ENCODE data around the gene LSMEM2.
"Not testable (repeated sequence)": the region's sequence is repeated elsewhere in the genome, so short reads cannot be mapped to it uniquely, and the experiment has no call there.

The LSMEM2 gene

DNA sequence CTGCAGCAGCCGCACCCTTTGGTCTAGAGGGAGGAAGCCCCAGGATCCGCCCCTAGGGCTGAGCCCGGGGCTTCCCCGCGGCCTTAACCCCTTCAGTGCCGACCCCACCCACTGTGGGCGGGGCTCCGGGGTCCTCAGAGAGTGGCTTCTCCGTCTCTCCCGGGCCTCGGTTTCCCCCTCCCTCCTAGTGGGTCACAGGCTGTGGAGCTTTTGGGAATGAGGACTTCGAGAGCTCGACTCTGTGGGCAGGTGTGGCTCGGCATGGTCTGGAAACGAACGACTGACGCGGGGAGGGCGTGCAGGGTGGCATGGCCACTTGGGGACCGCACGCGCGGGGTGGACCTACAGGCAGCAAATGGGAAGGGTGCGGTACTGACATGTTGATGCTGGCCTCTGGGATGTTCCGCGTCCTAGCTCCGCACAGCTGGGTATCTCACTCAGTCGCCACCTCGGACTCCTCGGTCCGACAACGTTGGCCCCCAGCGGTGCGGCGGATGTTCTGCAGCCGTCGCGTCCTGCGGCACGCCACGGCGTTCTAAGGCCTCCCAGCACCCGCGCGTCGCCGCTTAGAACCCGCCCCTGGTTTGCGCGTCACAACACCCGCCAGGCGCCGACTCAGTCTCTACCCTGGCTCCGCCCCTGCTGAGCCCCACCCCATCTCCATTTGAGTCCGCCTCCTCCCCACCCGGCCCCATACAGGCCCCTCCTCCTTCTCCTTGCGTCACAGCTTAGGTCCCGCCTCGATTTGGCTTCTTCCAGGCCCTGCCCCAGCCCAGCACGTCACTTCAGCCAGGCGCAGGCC, 20.1 kb downstream of the LSMEM2 start, which contains the start of the genes HYAL3 and NAA80:
Gene HYAL3, minus strand, starts transcription at position 570 of the 802 bp plus-strand sequence. CDS start 3,803 bp downstream, outside the sequence.
Gene NAA80, minus strand, starts transcription at position 570 of the 802 bp plus-strand sequence. CDS start 1,942 bp downstream, outside the sequence.
- DNase-seq (ENCODE audit: low read depth) = peak; percentile 98

DNA sequence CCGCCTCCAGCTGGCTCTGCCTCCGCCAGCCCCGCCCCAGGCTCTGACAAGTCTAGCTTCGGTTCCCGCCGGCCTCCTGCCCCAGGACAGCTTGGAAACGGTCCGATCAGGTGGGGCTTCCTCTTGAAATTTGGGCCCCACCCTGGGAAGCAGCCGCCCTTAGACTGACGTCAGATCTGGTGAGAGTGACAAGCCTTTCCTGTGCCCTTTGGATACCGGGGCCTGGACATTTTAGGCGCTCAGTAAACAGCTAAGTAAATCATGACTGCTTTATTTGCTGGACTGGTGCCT, 20.7 kb downstream of the LSMEM2 start:
- no peak for DNase-seq (ENCODE audit: low read depth)

DNA sequence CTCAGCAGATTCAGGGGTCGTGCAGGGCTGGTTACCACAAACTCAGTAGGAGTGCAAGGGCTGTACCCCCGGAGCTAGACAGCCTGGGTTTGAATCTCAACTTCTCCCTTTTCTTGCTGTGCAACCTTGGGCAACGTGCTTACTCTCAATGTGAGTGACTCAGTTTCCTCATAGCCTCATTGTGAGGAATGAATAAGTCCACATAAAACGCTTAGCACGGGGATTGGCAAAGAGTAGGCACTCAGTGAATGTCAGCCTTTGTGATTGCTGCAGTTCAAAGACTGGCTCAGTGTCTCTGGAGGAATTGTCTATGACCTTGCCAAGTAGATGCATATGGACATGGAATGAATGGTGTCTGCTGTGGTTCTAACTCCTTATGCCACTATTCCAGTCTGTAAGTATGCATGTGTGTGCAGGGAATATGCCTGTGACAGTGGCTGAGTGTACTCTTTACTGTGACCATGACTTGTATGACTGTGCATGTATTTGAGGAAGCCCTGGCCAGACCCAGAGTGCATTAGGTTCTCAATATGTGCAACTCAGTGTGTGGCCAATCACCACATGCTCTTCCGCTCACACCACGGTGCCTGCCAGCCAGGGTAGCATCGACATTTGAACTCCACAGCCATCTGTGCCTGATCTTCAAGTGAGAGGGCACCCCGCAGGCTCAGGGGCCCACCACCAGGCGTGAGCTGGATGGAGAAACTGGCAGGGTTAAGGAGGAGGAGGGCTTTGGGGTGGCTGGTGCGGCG, 21.2 kb downstream of the LSMEM2 start:
- no peak for DNase-seq (ENCODE audit: low read depth)

DNA sequence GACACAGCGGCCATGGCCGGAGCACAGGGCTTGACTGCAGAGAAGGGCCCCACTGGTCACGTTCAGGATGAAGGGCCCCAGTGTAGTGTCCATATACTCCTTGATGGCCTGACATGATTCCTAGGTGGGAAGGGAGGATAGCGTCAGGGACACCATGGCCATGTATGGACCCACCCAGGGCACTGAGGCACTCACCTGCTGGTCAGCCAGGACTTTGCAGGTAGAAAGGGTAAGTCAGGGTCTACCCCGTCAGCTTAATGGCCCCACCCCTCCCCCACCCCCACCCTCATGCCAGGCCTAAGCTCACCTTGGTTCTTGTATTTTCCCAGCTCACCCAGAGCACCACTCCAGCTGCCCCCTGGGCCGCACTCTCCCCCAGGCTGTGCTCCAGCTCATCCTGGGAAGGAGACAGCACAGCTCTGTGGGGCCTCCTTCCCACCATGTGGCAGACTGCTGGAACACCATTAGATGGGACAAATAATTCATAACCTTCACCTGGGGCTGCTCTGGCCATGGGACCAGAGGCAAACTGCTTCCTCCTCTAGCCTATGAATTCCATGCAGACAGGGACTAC, 21.9 kb downstream of the LSMEM2 start:
- DNase-seq (ENCODE audit: low read depth) = no peak

DNA sequence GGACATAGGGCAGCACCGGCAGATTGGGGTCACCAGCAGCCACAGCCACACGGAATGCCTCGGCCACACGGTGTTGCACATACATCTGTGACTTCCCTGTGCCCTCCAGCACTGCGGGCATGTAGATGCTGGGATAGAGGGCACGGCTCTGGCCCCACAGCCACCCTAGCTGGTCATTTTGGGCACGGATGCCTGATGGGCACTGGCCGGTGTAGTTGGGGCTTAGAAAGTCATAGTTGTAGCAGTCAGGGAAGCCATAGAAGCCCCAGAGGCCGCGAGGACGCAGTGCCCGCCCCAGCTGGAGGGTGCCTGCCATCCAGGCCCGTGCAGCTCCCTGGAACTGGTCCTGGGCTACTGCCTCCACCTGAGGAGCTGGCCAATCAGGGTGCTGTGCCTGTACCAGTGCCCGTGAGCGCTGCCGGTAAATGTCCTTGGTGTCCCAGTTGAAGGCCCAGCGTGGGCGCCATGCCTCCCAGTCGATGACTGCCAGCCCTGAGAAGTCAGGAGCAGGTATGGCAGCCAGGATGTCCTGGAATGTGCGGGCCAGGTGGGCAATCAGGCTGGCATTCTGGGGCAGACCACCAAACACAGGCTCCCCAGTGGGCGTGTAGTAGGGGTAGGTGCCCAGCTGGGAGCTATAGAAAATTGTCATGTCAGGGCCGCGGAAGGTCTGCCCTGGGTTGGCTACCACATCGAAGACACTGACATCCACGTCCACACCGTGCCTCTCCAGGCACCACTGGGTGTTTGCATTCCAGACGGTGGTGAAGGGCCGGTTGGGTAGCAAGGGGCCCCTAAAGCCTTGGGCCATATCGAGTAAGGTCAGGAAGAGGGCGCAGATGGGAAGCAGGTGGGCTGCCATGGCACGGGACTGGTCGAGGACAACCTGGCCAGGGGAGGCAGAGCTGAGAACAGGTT, 23.5 kb downstream of the LSMEM2 start:
- no peak for DNase-seq (ENCODE audit: low read depth)

DNA sequence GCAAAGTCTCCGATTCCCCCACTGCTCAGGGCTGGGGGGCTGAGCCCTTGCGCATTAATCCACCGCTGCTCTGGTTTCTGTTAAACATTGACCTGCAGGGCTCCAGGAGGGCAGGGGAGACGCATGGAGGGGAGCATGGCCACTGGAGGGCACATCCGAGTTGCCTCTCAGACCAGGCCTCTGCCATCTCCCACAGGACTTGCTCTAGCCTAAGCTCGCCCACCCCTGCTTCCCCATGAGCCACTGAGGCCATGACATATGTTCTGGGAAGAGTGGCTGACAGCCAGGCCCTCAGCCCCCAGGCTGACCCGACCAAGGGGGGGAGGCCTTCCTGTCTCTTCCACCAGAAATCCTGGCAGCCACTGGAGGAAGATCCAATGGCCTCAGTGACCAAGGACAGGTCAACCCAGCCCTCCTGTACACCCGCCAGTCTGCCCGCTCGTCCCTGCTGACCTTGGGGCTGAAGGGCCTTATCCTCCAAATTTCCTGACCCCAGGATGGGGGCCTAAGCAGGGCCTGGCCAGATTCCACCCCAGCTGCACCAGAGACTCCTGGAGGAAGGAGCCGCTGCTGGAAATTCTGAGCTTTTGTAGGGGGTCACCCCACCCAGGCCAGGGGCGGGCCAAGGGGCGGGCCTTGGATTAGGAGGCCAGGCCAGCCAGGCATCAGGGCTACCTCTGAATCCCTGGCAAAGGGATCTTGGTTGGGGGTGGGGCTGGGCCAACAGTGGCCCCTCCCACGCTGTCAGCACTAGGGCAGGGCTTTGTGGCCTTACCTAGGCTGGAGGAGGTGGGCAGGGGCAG, 24.3 kb downstream of the LSMEM2 start, which contains the start of gene HYAL1:
Gene HYAL1, minus strand, starts transcription at position 562 of the 803 bp plus-strand sequence. CDS start 618 bp downstream, outside the sequence.
- DNase-seq (ENCODE audit: low read depth) = no peak

DNA sequence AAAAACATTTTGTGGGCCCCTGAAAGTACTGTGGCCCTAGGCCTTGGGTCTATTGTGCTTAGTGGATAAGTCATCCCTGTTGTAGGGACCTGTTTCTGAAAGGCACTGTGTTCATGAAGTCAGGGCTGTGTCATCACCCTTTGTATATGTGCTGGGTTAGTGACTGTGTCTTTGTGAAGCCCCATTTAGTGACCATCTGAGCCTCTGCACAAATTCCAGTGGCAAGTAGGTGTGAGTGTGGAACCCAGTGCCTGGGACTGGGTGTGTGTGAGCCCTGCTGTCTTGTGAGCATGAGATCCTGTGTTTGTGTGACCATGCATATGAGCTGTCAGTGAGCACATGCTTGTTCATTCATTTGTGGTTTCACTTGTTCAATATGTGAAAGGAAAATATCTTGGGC, 25.7 kb downstream of the LSMEM2 start:
- DNase-seq (ENCODE audit: low read depth) = no peak

DNA sequence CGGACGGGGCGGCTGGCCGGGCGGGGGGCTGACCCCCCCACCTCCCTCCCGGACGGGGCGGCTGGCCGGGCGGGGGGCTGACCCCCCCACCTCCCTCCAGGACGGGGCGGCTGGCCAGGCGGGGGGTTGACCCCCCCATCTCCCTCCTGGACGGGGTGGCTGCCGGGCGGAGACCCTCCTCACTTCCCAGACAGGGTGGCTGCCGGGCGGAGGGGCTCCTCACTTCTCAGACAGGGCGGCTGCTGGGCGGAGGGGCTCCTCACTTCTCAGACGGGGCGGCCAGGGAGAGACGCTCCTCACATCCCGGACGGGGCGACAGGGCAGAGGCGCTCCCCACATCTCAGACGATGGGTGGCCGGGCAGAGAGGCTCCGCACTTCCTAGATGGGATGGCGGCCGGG, 33.2 kb downstream of the LSMEM2 start:
- not testable (repeated sequence) for DNase-seq (ENCODE audit: low read depth)

DNA sequence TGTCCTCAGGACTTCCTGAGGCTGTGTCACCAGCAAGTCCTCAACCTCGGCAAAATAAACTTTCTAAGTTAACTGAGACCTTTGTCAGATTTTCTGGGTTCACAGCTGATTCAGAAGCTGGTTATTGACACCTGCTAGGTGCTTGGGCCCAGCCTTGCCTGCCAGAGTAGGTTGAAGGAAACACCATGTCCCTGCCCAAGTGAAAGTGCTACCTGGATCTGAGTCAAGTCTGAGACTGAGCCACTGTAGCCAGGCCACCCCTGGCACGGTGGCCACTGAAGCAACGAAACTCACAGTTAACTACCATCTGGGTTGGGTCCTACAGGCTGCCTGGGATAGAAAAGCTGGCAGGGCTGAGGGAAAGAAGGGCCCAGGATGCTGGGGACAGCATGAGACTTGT, 35.5 kb downstream of the LSMEM2 start:
- DNase-seq (ENCODE audit: low read depth) = no peak

DNA sequence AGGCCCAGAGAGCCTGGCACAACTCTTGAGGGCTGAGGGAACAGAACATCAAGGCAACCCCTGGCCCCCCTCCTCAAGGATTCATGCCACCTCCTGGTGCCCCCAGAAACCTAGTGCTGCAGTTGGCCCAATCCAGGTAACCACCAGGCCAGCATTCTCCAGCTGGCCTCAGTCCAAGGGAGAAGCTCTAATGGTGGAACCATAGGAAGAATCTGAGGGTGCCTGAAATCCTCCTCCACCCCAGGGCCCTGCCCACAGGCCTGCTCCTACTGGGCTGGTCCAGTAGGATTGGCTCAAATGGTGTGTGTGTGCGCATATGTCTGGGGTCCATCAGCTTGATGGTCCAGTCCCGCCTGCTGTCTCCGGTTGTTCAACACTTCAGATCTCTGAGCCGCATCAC, 35.9 kb downstream of the LSMEM2 start:
- no peak for DNase-seq (ENCODE audit: low read depth)

DNA sequence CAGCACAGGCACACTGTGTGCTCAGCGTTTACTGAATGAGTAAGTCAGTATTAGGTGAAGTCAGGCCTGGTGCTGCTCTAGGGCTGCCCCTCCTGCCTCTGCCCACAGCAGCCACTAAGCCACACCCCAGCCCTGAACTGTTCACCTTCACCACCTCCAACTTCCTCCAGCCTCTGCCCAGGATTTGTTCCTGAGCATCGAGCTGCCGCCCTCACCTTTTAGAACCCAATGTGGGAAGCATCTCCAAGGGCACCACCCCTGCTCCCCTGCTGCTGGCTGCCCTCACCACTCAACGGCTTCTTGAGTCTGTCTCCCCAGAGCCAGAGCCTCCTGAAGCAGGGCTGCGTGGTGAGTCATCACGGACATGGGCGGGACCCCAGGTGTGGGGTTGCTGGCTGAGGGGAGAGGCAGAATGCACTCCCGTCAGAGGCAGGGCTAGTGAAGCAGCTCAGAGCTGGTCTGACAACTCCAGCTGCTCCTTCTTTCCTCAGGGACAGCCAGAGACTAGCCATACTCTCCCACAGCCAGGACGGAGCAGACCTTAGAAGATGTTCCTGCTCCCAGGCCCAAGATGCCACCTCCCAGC, 37.9 kb downstream of the LSMEM2 start:
- DNase-seq (ENCODE audit: low read depth) = peak; percentile 75

DNA sequence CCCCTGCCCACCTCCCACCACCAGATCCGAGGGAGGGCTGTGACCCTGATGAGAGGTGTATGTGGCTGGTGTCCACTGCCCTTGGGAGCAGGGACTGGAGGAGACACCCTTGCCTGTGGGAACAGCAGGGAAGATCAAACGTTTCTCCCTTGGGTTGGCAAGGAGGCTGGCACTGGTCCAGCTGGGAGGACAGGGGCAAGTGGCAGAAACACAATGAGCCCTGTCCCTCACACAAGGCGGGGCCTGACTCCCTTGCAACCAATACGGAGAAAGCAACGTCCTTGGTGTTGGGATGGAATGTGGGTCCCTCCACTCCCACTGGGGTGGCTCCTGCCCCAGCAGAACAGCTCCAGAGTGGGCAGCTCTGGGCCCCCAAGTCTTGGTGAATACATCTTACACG, 38.4 kb downstream of the LSMEM2 start:
- no peak for DNase-seq (ENCODE audit: low read depth)

DNA sequence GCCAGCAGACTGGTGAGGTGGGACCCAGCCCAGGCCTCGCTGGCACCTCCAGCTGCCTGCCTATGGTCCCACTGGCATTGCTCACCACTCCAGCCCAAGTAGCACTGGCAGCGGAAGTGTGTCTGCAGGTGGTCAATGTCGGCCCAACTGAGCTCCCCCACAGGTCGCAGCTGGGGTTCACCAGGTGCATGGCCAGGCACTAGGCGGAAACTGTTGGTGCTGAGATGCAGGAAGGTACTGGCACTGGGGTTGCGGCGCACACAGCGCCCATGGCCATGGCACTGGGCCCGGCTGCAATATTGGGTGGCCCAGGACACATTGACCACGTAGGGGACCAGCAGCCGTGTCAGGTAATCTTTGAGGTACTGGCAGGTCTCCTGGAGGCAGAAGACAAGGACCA, 39.3 kb downstream of the LSMEM2 start:
- no peak for DNase-seq (ENCODE audit: low read depth)

DNA sequence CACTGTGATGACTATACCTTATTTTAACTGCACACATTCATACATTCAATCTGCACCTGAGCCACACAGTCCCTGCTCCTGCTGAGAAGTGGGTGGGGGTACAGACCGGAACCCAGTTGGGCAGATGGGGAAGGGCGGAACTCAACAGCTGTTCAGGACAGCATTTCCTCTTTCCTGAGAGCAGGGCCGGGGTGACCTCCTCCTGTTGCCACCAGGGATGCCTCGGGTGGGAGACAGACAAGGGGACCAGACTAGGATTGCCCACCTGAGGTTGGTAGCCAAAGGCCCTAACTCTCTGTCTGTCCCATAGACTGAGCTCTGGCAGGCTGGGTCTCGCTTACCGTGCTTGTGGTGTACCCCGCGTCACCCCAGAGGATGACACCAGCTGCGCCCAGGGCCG, 39.7 kb downstream of the LSMEM2 start:
- no peak for DNase-seq (ENCODE audit: low read depth)

DNA sequence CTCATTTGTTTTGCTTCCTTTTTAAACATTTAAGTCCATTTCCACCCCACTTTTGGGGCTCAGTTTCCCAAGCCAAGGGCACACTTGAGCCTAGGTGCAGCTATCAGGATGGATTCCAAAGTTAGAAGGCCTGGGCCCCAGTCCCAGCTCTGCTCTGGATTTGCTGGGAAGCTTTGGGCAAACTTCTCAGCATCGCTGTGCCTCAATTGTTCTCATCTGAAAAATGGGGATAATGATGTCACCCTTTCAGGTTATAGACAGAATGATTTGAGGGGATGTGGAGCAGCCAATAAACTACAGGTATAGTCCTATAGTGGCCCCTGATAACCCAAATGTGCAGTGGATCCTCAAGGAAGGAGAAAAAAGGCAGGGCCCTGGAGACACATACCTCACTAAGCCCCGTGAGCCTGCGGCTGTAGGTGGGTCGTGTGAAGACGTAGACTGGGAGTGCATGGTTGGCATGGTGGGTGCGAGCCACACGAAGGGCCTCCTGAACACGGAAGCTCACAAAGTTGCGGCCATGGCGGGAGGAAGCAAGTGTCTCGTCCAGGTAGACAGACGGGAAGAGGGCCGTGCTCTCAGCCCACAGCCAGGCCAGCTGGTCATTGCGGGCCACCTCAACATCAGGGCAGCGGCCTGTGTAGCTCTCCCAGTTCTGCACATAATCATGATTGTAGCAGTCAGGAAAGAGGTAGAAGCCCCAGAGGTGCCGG, 40.5 kb downstream of the LSMEM2 start:
- no peak for DNase-seq (ENCODE audit: low read depth)

DNA sequence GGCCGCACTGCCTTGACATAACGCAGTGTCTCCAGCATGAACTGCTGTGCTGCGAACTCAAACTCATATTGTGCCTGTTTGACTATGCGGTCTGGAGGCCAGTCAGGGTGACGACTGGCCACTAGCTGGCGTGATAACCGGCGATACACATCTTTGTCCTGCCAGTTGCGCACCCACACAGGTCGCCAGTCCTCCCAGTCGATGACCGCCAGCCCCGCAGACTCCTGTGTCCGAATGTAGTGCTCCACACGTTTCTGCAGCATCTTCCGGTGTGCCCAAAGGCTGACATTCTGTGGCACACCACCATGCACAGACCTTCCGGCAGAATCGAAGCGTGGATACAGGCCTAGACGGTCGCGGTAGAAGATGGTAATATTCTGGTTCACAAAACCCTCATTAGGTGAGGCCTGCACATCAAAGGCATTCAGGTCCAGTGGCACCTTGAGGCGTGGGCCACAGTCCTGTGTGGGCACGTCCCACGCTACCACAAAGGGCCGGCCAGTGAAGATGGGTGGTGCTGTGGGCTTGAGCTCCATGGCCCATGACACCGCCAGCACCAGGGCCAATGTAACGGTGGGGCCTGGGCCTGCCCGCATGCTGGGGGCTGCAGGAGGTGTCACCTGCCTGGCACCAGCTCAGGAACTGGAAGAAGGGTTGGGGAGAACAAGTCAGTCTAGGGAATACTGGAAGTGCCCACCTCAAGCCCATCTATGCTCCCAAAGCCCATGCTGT, 41.2 kb downstream of the LSMEM2 start:
- DNase-seq (ENCODE audit: low read depth) = no peak

DNA sequence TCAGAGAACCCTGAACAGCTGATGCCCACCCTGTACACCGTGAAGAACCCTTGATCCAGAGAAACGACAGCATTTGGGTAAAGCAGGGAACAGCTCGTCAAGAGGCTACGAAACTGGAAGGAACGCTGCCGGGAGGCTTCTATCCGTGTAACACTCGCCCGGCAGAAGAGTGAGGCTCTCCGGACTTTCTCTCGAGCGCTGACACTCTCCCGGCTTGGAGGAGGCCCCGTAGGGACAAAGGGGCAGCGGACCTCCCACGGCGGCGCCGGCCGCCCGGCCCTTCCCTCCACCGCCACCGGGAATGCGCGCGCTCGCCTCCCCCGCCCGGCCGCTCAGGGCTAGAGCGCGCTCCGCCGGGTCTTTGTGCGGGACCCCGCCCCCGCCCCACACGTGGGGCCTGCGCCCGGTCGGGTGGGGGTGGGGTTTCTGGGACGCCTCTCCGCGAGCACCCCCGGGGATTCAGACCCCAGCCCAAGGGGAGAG, 42.0 kb downstream of the LSMEM2 start:
- DNase-seq (ENCODE audit: low read depth) = peak; percentile 37

DNA sequence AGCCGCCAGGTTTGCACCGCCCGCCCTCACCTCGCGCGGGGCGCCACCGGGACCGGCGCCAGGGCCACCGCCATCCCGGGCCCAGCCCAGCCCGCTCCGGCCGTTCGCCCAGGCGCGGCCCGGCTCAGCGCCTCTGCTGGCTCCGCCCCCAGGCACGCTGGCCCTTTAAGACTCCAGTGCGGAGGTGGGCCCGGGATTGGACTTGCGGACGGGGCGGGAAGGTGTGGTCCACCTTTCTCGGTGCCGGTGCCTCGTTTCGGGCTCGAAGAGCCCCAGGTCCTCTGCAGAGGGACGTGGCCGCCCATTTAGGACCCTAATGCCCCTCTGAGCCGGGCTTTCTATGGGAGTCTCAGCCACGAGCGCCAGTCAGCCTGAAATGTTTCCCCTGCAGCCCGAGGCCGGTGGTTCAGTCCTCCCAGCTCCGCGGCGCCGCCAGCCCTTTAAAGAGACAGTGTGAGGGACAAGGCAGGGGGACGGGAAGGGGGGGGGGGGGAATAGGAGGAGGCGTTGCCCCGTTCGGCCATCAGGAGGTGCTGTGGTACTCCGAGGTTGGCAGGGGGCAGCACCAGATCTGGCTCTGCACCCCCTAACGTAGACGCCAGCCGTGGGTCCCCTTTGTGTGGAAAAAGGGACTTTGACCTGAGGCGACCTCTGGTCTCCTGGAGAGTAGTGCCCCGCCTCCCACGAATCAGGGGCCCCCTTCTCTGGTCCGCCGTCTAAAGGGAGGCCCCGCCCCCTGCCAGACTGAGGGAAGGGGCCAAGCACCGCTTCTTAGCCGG, 42.6 kb downstream of the LSMEM2 start:
- DNase-seq (ENCODE audit: low read depth) = peak; percentile 61

DNA sequence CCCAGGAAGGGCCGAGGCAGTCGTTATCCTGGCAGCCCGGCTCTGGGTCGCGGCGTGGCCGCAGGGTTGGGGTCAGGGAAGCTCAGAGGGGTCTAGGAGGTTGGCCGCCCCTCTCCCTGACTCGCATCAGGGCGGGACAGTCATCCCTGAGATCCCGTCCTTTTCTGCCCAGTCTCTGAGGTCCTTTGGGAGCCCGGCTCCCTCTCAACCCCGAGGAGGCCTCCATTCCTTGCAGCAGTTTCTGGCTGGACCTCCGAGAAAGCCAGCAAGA, 43.2 kb downstream of the LSMEM2 start:
- DNase-seq (ENCODE audit: low read depth) = no peak

All from T-helper 22 cell (primary cell).